Tongue (tissue), 2 donors: ENCODE measurements around the gene MICAL2. TPM values are rescaled to one million over a fixed set of nuclear protein-coding genes. Genes with fewer than 3 reads are reported as not detected.
"Not testable (repeated sequence)": the region's sequence is repeated elsewhere in the genome, so short reads cannot be mapped to it uniquely, and the experiment has no call there.

Source experiments
- DNase-seq: peaks from one replicate; pipeline ENCODE4 v3.0.0-alpha.2; 2015
- total RNA-seq: library from RNA; depleted of rRNA; stranded (reverse); fragments of >200 nt; gene quantifications from one replicate; pipeline ENCODE4 v1.2.3, GENCODE V29; 2014

The MICAL2 gene
- total RNA-seq, 1 donor from 2014 or later: 16.9 TPM

GRCh38 chr11:12137005-12137690 is 26.8 kb downstream of the MICAL2 start:
- DNase-seq: peak; percentile 34

GRCh38 chr11:12137938-12138731 is 27.7 kb downstream of the MICAL2 start:
- DNase-seq: no peak

- DNase-seq: peak; percentile 11
Observed at GRCh38 chr11:12139144-12139881, 28.9 kb downstream of the MICAL2 start.

GRCh38 chr11:12140186-12140793 is 29.9 kb downstream of the MICAL2 start:
- DNase-seq: no peak

- no peak for DNase-seq
Observed at GRCh38 chr11:12141283-12141682, 30.9 kb downstream of the MICAL2 start.

- DNase-seq: no peak
Observed at GRCh38 chr11:12142176-12142575, 31.8 kb downstream of the MICAL2 start.

GRCh38 chr11:12142909-12143308 is 32.5 kb downstream of the MICAL2 start:
- no peak for DNase-seq

- DNase-seq: no peak
Observed at GRCh38 chr11:12143461-12144258, 33.3 kb downstream of the MICAL2 start.

- no peak for DNase-seq
Observed at GRCh38 chr11:12144330-12145174, 34.2 kb downstream of the MICAL2 start.

GRCh38 chr11:12146678-12147077 is 36.3 kb downstream of the MICAL2 start:
- DNase-seq: not testable (repeated sequence)

GRCh38 chr11:12147827-12148226 is 37.4 kb downstream of the MICAL2 start:
- no peak for DNase-seq

GRCh38 chr11:12148466-12148865 is 38.1 kb downstream of the MICAL2 start:
- DNase-seq: no peak

- DNase-seq: no peak
Observed at GRCh38 chr11:12148882-12149281, 38.5 kb downstream of the MICAL2 start.

- DNase-seq: no peak
Observed at GRCh38 chr11:12149672-12150225, 39.4 kb downstream of the MICAL2 start.

- DNase-seq: no peak
Observed at GRCh38 chr11:12150831-12151382, 40.5 kb downstream of the MICAL2 start.

- no peak for DNase-seq
Observed at GRCh38 chr11:12152321-12152720, 41.9 kb downstream of the MICAL2 start.

GRCh38 chr11:12154871-12155668 is 44.7 kb downstream of the MICAL2 start:
- no peak for DNase-seq

- DNase-seq: no peak
Observed at GRCh38 chr11:12155696-12156095, 45.3 kb downstream of the MICAL2 start.
